Stimulated activated CD4-positive, alpha-beta T cell treated with anti-CD3 and anti-CD28 coated beads, Interleukin-2, amount 100 ng/mL, for 48 hours (primary cell): ENCODE data around the gene GCSAML.

Source experiments
- DNase-seq, 2 donors: peaks; one replicate each; pipeline ENCODE4 v3.0.0-alpha.2; 2020

GCSAML gene

DNA sequence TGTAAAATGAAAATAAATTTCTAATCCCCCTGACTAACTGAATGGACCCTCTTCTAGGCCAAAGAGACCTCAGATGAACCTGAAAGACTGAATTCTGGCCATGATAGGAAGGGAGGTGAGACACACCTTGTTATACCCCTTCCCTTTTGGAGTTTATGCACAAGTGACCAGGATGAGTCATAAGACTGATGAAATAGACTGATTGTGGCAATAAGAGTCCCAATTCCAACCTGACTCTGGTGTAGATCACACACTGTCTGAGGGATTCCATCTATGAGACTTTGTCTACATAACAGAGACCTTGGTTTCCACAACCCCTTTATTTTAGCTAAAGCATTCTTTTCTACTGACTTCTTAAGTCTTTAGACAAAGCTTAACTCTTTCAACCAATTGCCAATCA lies 25.7 kb downstream of the GCSAML start:
- DNase-seq: no peak

DNA sequence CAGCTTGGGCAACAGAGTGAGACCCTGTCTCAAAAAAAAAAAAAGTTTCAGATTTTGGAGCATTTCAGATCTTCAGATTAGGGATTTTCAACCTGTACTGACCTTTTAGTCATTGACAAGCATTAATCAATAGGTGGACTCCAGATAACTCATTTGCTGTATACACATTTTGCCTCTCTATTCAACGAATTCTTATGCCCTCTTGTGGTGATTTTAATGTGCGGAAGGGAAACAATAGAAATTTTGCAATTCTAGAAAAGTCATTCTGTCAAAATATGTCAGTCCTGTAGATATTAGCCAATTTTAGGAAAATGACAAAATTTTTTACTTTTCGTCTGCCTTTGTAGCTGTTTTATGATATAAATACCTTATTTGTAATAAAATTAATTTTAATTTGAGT lies 27.6 kb downstream of the GCSAML start:
- DNase-seq: no peak

DNA sequence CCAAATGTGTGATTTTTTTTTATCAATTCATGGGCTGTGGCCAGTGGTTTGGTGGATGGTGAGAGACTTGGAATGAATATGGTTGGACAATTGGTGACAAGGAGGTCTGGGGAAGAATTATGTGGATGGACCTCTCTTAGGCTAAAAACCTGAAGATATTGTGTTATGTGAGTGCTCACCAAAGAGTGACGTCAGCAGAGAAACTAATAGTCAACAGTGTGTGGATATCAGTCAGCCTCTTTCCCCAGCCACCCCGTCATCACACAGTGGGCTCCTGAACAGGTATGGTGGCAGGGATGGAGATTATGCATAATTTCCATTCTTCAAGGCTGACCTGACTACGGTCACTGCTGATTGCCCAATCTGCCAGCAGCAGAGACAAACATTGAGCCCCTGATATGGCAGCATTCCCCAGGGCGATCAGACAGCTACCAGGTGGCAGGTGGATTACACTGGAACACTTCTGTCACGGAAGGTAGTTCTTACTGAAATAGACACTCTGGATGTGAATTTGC lies 30.1 kb downstream of the GCSAML start:
- DNase-seq: no peak

DNA sequence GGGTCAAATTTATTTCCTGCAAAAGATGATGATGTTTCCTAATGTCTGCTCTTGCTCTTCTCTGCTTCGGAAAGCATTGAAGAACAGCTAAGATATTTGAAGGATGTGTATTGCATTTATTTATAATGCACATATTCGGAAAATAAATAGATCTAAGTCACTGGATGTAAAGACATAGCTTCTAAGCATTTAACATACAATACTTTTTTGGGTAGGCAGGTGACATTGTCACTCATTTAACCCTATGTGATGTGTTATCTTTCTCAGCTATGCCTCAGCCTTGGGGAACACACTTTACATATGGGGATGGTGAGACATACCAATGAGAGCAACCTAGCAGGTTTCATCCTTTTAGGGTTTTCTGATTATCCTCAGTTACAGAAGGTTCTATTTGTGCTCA lies 39.1 kb downstream of the GCSAML start, which contains the start of gene OR2G2:
OR2G2 (plus strand) TSS at position 301 of the 400 bp plus-strand sequence; CDS start at position 301, 0 bp downstream.
- no peak for DNase-seq

DNA sequence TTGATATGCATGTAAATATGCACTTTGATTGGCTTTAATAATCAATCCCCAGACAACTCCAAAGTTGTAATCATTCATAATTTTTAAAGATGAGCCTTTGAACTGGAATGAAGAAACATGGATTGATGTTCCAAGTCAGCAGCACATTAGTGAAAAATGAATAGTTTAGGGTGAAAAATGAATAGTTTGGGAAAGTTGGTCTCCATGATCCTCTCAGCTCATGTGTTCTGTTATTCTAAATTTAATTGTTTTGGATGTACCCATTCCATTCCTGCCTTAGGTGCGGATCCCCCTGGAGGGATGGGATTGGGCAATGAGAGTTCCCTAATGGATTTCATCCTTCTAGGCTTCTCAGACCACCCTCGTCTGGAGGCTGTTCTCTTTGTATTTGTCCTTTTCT lies 56.4 kb downstream of the GCSAML start, which contains the start of gene OR2G3:
OR2G3 (plus strand) TSS at position 301 of the 400 bp plus-strand sequence; CDS start at position 301, 0 bp downstream.
- no peak for DNase-seq

DNA sequence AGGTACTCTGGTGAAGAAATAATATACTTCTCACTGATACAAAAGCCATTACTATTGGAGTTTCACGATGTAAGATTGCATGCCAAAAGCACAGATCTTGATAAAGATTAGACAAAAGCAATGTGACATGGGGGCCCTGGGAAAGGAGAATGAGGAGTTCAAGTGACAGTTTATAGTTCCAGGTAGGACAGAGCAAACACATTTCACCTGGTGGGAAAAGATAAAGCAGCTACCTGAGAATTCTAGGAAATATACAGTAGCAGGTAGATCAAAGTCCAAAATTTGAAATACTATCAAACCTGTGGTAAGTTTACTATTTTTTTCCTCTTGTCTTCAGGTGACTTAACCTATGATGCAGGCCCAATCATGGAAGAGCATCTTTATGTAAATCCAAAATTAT lies 64.5 kb downstream of the GCSAML start:
- no peak for DNase-seq

DNA sequence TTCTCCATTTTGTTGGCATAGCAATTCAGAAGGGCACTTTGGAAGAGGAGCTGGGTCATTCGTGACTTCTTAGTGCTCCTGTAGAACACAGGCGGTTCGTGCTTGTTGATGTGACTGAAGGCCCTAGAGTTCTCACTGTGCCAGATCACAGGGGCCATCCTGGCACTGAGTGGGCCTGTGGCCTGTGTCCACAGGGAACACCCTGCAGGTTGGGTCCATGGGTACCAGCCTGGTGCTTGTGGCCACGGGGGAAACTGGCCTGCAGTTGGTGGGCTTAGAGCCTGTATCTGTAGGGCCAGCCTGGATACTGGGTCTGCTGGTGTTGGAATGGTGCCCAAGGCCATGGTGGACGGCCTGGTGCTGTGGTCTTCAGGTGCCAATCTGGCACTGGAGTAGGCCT lies 65.7 kb downstream of the GCSAML start:
- no peak for DNase-seq
